K562 (cell line): ENCODE data around the gene PIN1. TPM values are rescaled to one million over a fixed set of nuclear protein-coding genes. Genes with fewer than 3 reads are reported as not detected.

Experiments
- CAMTA2 ChIP-seq: fragments of 250-450 bp; sonication (Bioruptor Pico); conservative IDR thresholded peaks from 2 replicates; pipeline ENCODE4 v1.5.1; 2022
- CCNT2 ChIP-seq: IDR thresholded peaks from 2 replicates; pipeline ENCODE4 v1.6.1; 2011; ENCODE audit warnings: borderline replicate concordance, low read depth, mild to moderate bottlenecking, moderate library complexity, mixed read lengths, low read length; ENCODE audit not compliant: insufficient read length; ENCODE audit errors: extremely low read depth
- KAT7 ChIP-seq: sonication (generic); formaldehyde crosslinking; IDR thresholded peaks from 2 replicates; pipeline ENCODE4 v1.8.0; 2022; ENCODE audit warnings: missing genetic modification reagents, mild to moderate bottlenecking, borderline replicate concordance
- KLF13 ChIP-seq: fragments of 450-650 bp; IDR thresholded peaks from 2 replicates; pipeline ENCODE4 v1.6.1; 2016; ENCODE audit warnings: missing genetic modification characterization, low read depth, mild to moderate bottlenecking, missing compliant biosample characterization, moderate library complexity, borderline replicate concordance
- MEIS2 ChIP-seq: fragments of 450-650 bp; IDR thresholded peaks from 2 replicates; pipeline ENCODE4 v1.6.1; 2014; ENCODE audit warnings: mild to moderate bottlenecking; ENCODE audit not compliant: partially characterized antibody
- RB1 ChIP-seq: fragments of 450-650 bp; IDR thresholded peaks from 2 replicates; pipeline ENCODE4 v1.6.1; 2017; ENCODE audit warnings: low read depth, mild to moderate bottlenecking
- REST ChIP-seq, 2 experiments: fragments of 450-650 bp; formaldehyde crosslinking in 1 of 2; IDR thresholded peaks; 2 replicates each; pipeline versions ENCODE4 v1.4.0 to v1.6.1; 2014 to 2020; ENCODE audit warnings: mild to moderate bottlenecking in 2 of 2, borderline replicate concordance in 1 of 2, low read depth in 1 of 2
- ZSCAN32 ChIP-seq: fragments of 450-650 bp; formaldehyde crosslinking; IDR thresholded peaks from 2 replicates; pipeline ENCODE4 v1.4.0; 2020; ENCODE audit warnings: mild to moderate bottlenecking, moderate library complexity
- polyA plus RNA-seq, 8 experiments: library from polyadenylated mRNA; depleted of rRNA in 4 of 8; stranded (reverse) in 5 of 8; unstranded in 3 of 8; fragments of >200 nt; fragmentation: Nextera tagmentation in 2 of 8; fragmentation: Illumina TruSeq in 1 of 8; extraction: Ambion mirVana in 2 of 8; extraction: Trizol in 1 of 8; gene quantifications; 2 replicates each; pipeline versions ENCODE4 v1.2.1 to v1.2.3, GENCODE V29; 2011 to 2014; ENCODE audit warnings: inconsistent platforms in 1 of 8, missing spikeins in 1 of 8
- total RNA-seq, 7 experiments: library from RNA; depleted of rRNA in 6 of 7; stranded (reverse); fragments of >200 nt in 6 of 7; fragmentation: Illumina TruSeq in 2 of 7; extraction: Trizol in 2 of 7; gene quantifications; 2 replicates each; pipeline versions ENCODE4 v1.2.1 to v1.2.3, GENCODE V29; 2011 to 2021; ENCODE audit warnings: low replicate concordance in 1 of 7
- TF ChIP-seq, protein P1 (sequence below): sonication (generic); formaldehyde crosslinking; IDR thresholded peaks from 2 replicates; pipeline ENCODE4 v1.8.0; 2022; ENCODE audit warnings: mild to moderate bottlenecking, missing genetic modification reagents
- TF ChIP-seq, protein P2 (sequence below): sonication (generic); formaldehyde crosslinking; IDR thresholded peaks from 2 replicates; pipeline ENCODE4 v1.8.0; 2022; ENCODE audit warnings: missing genetic modification reagents, mild to moderate bottlenecking, borderline replicate concordance

Gene PIN1
- total and polyA plus RNA-seq, 9 of the 15 experiments (the other 6 are each of a cell fraction or from before 2014, with no cell fraction given): 1.6 to 178 (median 42.5) TPM

DNA sequence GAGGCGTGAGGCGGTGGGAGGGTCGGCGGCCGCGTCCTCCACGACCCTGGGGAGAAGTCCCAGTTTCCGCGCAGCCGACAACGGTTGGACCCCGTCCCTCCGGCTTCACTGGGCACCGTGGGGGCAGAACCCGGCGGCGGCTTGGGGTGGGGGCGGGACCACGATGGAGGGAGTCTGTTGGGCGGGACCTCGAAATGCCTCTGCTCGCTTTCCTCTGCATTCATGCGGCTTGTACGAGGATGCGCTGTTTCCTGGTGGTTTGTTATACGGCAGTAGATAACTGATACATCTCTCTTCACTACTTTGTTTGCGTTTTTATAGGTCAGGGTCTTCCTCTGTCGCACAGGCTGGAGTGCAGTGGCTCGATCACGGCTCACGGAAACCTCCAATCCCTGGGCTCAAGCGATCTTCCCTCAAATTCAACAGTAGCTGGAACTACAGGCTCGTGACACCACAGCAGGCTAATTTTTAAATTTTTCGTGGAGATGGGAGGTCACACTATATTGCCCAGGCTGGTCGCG lies 42.0 kb upstream of the PIN1 start (continued):
- TF ChIP-seq CCNT2: no peak
- TF ChIP-seq, protein P1, sequence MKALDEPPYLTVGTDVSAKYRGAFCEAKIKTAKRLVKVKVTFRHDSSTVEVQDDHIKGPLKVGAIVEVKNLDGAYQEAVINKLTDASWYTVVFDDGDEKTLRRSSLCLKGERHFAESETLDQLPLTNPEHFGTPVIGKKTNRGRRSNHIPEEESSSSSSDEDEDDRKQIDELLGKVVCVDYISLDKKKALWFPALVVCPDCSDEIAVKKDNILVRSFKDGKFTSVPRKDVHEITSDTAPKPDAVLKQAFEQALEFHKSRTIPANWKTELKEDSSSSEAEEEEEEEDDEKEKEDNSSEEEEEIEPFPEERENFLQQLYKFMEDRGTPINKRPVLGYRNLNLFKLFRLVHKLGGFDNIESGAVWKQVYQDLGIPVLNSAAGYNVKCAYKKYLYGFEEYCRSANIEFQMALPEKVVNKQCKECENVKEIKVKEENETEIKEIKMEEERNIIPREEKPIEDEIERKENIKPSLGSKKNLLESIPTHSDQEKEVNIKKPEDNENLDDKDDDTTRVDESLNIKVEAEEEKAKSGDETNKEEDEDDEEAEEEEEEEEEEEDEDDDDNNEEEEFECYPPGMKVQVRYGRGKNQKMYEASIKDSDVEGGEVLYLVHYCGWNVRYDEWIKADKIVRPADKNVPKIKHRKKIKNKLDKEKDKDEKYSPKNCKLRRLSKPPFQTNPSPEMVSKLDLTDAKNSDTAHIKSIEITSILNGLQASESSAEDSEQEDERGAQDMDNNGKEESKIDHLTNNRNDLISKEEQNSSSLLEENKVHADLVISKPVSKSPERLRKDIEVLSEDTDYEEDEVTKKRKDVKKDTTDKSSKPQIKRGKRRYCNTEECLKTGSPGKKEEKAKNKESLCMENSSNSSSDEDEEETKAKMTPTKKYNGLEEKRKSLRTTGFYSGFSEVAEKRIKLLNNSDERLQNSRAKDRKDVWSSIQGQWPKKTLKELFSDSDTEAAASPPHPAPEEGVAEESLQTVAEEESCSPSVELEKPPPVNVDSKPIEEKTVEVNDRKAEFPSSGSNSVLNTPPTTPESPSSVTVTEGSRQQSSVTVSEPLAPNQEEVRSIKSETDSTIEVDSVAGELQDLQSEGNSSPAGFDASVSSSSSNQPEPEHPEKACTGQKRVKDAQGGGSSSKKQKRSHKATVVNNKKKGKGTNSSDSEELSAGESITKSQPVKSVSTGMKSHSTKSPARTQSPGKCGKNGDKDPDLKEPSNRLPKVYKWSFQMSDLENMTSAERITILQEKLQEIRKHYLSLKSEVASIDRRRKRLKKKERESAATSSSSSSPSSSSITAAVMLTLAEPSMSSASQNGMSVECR: 0 out of 2 replicates have a peak, but pooled peaks have one; percentile 37
- 0 out of 2 replicates have a peak, but pooled peaks have one; percentile 40 for TF ChIP-seq KAT7 (CRISPR knock-in tag)
- no peak for TF ChIP-seq REST (IDR thresholded peaks at IDR 0.05; ENCODE audit: borderline replicate concordance)
- no peak for TF ChIP-seq REST (CRISPR knock-in tag; IDR thresholded peaks at IDR 0.05; ENCODE audit: low read depth)
- no peak for TF ChIP-seq CAMTA2 (CRISPR knock-in tag)
- TF ChIP-seq, protein P2, sequence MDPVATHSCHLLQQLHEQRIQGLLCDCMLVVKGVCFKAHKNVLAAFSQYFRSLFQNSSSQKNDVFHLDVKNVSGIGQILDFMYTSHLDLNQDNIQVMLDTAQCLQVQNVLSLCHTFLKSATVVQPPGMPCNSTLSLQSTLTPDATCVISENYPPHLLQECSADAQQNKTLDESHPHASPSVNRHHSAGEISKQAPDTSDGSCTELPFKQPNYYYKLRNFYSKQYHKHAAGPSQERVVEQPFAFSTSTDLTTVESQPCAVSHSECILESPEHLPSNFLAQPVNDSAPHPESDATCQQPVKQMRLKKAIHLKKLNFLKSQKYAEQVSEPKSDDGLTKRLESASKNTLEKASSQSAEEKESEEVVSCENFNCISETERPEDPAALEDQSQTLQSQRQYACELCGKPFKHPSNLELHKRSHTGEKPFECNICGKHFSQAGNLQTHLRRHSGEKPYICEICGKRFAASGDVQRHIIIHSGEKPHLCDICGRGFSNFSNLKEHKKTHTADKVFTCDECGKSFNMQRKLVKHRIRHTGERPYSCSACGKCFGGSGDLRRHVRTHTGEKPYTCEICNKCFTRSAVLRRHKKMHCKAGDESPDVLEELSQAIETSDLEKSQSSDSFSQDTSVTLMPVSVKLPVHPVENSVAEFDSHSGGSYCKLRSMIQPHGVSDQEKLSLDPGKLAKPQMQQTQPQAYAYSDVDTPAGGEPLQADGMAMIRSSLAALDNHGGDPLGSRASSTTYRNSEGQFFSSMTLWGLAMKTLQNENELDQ (CRISPR knock-in tag): 0 out of 2 replicates have a peak, but pooled peaks have one; percentile 42
- TF ChIP-seq RB1: 0 out of 2 replicates have a peak, but pooled peaks have one; percentile 2
- no peak for TF ChIP-seq MEIS2
- no peak for TF ChIP-seq KLF13 (tag)
- no peak for TF ChIP-seq ZSCAN32 (CRISPR knock-in tag)
